HFFc6 (cell line): Measurements from ENCODE around the gene GALC. TPM values are rescaled to one million over a fixed set of nuclear protein-coding genes. Genes with fewer than 3 reads are reported as not detected.
A peak's percentile ranks its signal among the peaks of the same experiment; 100 is the strongest.
"Not testable (repeated sequence)": the region's sequence is repeated elsewhere in the genome, so short reads cannot be mapped to it uniquely, and the experiment has no call there.

Source experiments
- DNase-seq: peaks from one replicate; pipeline ENCODE4 v3.0.0-alpha.2; 2018
- H3K27ac Mint-ChIP-seq: 2 replicates; pipeline ENCODE4 v1.8.0; 2020; ENCODE audit warnings: mild to moderate bottlenecking, mixed read lengths
- H3K27me3 Mint-ChIP-seq: 2 replicates; pipeline ENCODE4 v1.8.0; 2021; ENCODE audit warnings: mild to moderate bottlenecking, moderate library complexity, mixed read lengths; ENCODE audit not compliant: insufficient read depth
- H3K36me3 Mint-ChIP-seq: 2 replicates; pipeline ENCODE4 v1.8.0; 2021; ENCODE audit warnings: low read depth, mixed read lengths
- H3K4me1 Mint-ChIP-seq: 2 replicates; pipeline ENCODE4 v1.8.0; 2020; ENCODE audit warnings: low read depth, mixed read lengths
- H3K4me3 Mint-ChIP-seq: 2 replicates; pipeline ENCODE4 v1.8.0; 2020; ENCODE audit warnings: mild to moderate bottlenecking, moderate library complexity, mixed read lengths
- H3K9me3 Mint-ChIP-seq: 2 replicates; pipeline ENCODE4 v1.8.0; 2020; ENCODE audit warnings: mild to moderate bottlenecking, mixed read lengths
- total RNA-seq, 6 experiments: library from RNA; stranded (reverse); fragmentation: NEBNext Ultra II Directional; extraction: Animal tissue kit (Norgen Biotek cat#: 25700); gene quantifications; 2 replicates in 1 of 6; 3 replicates in 5 of 6; pipeline ENCODE4 v1.2.3, GENCODE V29; 2021
- TF ChIP-seq, protein P1 (sequence below): fragments of 200-600 bp; sonication (generic); IDR thresholded peaks from 2 replicates; pipeline ENCODE4 v1.5.0; 2021; ENCODE audit warnings: antibody characterized with exemption, mild to moderate bottlenecking

Gene GALC
- total RNA-seq, 6 experiments from 2014 or later = 9.3 to 11.8 (median 10.8) TPM

GRCh38 chr14:88025313-88025712, 32.3 kb upstream of the GALC start:
- Mint-ChIP-seq H3K27me3 (peaks cover 1% of the 10 kb centered on the region), H3K4me1 (no peaks in the 10 kb centered on the region), H3K9me3 (no peaks in the 10 kb centered on the region), H3K27ac (no peak overlapping the region), H3K36me3 (no peaks in the 10 kb centered on the region), H3K4me3 (no peak overlapping the region)
- TF ChIP-seq, protein P1, sequence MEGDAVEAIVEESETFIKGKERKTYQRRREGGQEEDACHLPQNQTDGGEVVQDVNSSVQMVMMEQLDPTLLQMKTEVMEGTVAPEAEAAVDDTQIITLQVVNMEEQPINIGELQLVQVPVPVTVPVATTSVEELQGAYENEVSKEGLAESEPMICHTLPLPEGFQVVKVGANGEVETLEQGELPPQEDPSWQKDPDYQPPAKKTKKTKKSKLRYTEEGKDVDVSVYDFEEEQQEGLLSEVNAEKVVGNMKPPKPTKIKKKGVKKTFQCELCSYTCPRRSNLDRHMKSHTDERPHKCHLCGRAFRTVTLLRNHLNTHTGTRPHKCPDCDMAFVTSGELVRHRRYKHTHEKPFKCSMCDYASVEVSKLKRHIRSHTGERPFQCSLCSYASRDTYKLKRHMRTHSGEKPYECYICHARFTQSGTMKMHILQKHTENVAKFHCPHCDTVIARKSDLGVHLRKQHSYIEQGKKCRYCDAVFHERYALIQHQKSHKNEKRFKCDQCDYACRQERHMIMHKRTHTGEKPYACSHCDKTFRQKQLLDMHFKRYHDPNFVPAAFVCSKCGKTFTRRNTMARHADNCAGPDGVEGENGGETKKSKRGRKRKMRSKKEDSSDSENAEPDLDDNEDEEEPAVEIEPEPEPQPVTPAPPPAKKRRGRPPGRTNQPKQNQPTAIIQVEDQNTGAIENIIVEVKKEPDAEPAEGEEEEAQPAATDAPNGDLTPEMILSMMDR = no peak
- DNase-seq = no peak

- H3K27me3 Mint-ChIP-seq, DNase-seq, H3K4me3 Mint-ChIP-seq, H3K4me1 Mint-ChIP-seq, H3K36me3 Mint-ChIP-seq, H3K27ac Mint-ChIP-seq, H3K9me3 Mint-ChIP-seq: not testable (repeated sequence)
Observed at GRCh38 chr14:88024252-88025086, 31.5 kb upstream of the GALC start.

DNA sequence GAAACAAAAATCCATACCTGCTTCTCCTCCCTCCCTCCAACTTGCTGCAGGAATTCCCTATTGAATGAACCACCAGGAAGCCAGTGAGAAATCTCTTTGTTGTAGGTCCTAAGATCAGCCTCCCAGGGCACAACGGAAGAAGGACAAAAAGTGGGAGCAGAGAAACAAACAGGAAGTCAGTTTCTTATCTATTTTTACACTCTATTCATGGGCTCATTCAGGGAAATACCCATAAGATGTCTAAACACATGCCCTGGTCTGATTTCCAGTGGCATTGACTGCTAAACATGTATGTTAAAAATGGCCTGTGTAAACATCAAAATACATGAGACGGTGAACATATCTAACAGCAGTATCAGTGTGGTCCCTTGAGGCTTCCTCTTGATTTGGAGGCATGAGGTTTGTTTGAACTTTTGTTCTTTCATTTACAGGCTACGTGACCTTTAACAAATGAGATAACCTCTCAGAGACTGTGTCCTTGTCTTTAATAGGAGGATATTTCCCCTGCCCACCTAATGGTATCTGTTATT, 30.7 kb upstream of the GALC start:
- no peak for DNase-seq
- Mint-ChIP-seq H3K4me1 (no peaks in the 10 kb centered on the region), H3K27me3 (peaks cover 1% of the 10 kb centered on the region), H3K27ac (no peak overlapping the region), H3K9me3 (no peaks in the 10 kb centered on the region), H3K4me3 (no peak overlapping the region), H3K36me3 (no peaks in the 10 kb centered on the region)
- TF ChIP-seq, protein P1 = no peak

GRCh38 chr14:88017535-88017934, 24.6 kb upstream of the GALC start:
- no peaks in the 10 kb centered on the region for H3K36me3 Mint-ChIP-seq
- H3K4me1 Mint-ChIP-seq = no peaks in the 10 kb centered on the region
- peaks cover 10% of the 10 kb centered on the region for H3K27me3 Mint-ChIP-seq

GRCh38 chr14:88016768-88017167, 23.8 kb upstream of the GALC start:
- no peaks in the 10 kb centered on the region for H3K4me1 Mint-ChIP-seq
- peaks cover 10% of the 10 kb centered on the region for H3K27me3 Mint-ChIP-seq
- no peak overlapping the region for H3K4me3 Mint-ChIP-seq
- H3K27ac Mint-ChIP-seq = no peak overlapping the region
- TF ChIP-seq, protein P1 = no peak
- no peak for DNase-seq
- no peaks in the 10 kb centered on the region for H3K9me3 Mint-ChIP-seq
- no peaks in the 10 kb centered on the region for H3K36me3 Mint-ChIP-seq

More at GRCh38 chr14:88017535-88017934, 24.6 kb upstream of the GALC start:
- Mint-ChIP-seq H3K4me3 (no peak overlapping the region), H3K27ac (no peak overlapping the region), H3K9me3 (no peaks in the 10 kb centered on the region)
- TF ChIP-seq, protein P1 = no peak
- DNase-seq = no peak

GRCh38 chr14:88013750-88014349, 20.9 kb upstream of the GALC start:
- H3K4me3 Mint-ChIP-seq = no peak overlapping the region
- H3K36me3 Mint-ChIP-seq = no peaks in the 10 kb centered on the region
- TF ChIP-seq, protein P1 = peak; percentile 91
- H3K27ac Mint-ChIP-seq = no peak overlapping the region
- peak; percentile 61 for DNase-seq
- no peaks in the 10 kb centered on the region for H3K9me3 Mint-ChIP-seq
- peaks cover 8% of the 10 kb centered on the region; the same call in 1 of the 2 replicates for H3K4me1 Mint-ChIP-seq
- peaks cover 9% of the 10 kb centered on the region for H3K27me3 Mint-ChIP-seq
